GOT3 (cell line): ENCODE data around the gene ID1.
A peak's percentile ranks its signal among the peaks of the same experiment; 100 is the strongest.
"Not testable (repeated sequence)": the region's sequence is repeated elsewhere in the genome, so short reads cannot be mapped to it uniquely, and the experiment has no call there.

Experiments used
- DNase-seq: peaks from one replicate; lab custom pipeline; 2025; ENCODE audit warnings: mixed read lengths; lab: John Stamatoyannopoulos, UW

The ID1 gene

GRCh38 chr20:31573555-31574321 lies 31.4 kb upstream of the ID1 start:
- DNase-seq: no peak

- DNase-seq: not testable (repeated sequence)
Measured at GRCh38 chr20:31574986-31575385, 30.1 kb upstream of the ID1 start.

GRCh38 chr20:31576751-31577150 lies 28.3 kb upstream of the ID1 start:
- no peak for DNase-seq

GRCh38 chr20:31577194-31577593 lies 27.9 kb upstream of the ID1 start:
- DNase-seq: no peak

- no peak for DNase-seq
Measured at GRCh38 chr20:31578448-31579138, 26.5 kb upstream of the ID1 start.

GRCh38 chr20:31579245-31579644 lies 25.8 kb upstream of the ID1 start:
- no peak for DNase-seq

- DNase-seq: not testable (repeated sequence)
Measured at GRCh38 chr20:31579941-31580651, 25.0 kb upstream of the ID1 start.

- no peak for DNase-seq
Measured at GRCh38 chr20:31580706-31581105, 24.4 kb upstream of the ID1 start.

- no peak for DNase-seq
Measured at GRCh38 chr20:31581391-31581790, 23.7 kb upstream of the ID1 start.

- no peak for DNase-seq
Measured at GRCh38 chr20:31587545-31588389, 17.3 kb upstream of the ID1 start.

GRCh38 chr20:31590717-31591225 lies 14.3 kb upstream of the ID1 start:
- no peak for DNase-seq

GRCh38 chr20:31593221-31594001 lies 11.7 kb upstream of the ID1 start:
- peak; percentile 19 for DNase-seq

- no peak for DNase-seq
Measured at GRCh38 chr20:31594002-31594557, 11.0 kb upstream of the ID1 start.

GRCh38 chr20:31594558-31595379 lies 10.3 kb upstream of the ID1 start:
- no peak for DNase-seq

GRCh38 chr20:31595380-31595653 lies 9.8 kb upstream of the ID1 start:
- no peak for DNase-seq

GRCh38 chr20:31595654-31596411 lies 9.3 kb upstream of the ID1 start:
- DNase-seq: peak; percentile 79

GRCh38 chr20:31596412-31596715 lies 8.7 kb upstream of the ID1 start:
- not testable (repeated sequence) for DNase-seq

GRCh38 chr20:31596831-31597480 lies 8.1 kb upstream of the ID1 start:
- no peak for DNase-seq

GRCh38 chr20:31597481-31597855 lies 7.6 kb upstream of the ID1 start:
- DNase-seq: no peak
